ENCODE data around the gene C11orf54. TPM values are rescaled to one million over a fixed set of nuclear protein-coding genes. Genes with fewer than 3 reads are reported as not detected.

C11orf54 gene
- total RNA-seq, 1 experiment from 2014 or later: 18.0 TPM

DNA sequence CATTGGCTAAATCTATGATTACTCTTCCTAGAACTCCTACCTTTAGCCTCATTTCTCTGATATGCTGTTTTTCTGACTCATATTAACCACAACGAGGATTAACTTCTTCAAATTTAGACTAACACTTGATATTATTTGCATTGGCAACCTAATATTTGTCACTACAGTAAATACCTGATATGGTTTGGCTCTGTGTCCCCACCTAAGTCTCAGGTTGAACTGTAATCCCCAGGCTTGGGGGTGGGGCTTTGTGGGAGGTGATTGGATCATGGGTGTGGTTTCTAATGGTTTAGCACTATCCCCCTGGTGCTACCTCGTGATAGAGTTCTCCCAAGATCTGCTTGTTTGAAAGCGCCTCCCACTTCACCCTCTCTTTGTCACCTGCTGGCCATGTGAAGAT is 25.5 kb downstream of the C11orf54 start:
- Histone ChIP-seq H2BK12ac (ENCODE audit: insufficient read length, low read depth, low read length) (no peak overlapping the region), H3K14ac (ENCODE audit: insufficient read depth, low read length) (no peak overlapping the region), H3K79me2 (ENCODE audit: insufficient read depth, low read length) (no peaks in the 10 kb centered on the region), H4K8ac (replicated peaks; ENCODE audit: insufficient read length, low read depth, low read length) (no peak overlapping the region), H4K91ac (ENCODE audit: insufficient read length, low read depth, low read length) (no peak overlapping the region), H3K18ac (ENCODE audit: insufficient read length, low read depth, low read length) (no peak overlapping the region), H2BK120ac (ENCODE audit: low read depth, low read length, poor library complexity, severe bottlenecking) (no peak overlapping the region), H3K23ac (ENCODE audit: insufficient read length, low read depth, low read length) (no peak overlapping the region), H3K23me2 (ENCODE audit: insufficient read length, low read depth, low read length, poor library complexity, severe bottlenecking) (no peaks in the 10 kb centered on the region), H3K9ac (ENCODE audit: extremely low read depth, insufficient read length, low read length) (no peak overlapping the region), H4K5ac (ENCODE audit: insufficient read length, low read depth, low read length) (no peak overlapping the region), H3K4me1 (ENCODE audit: insufficient read depth, low read length) (no peaks in the 10 kb centered on the region), H3K4me2 (ENCODE audit: insufficient read depth, insufficient read length, low read length) (no peak overlapping the region), H3K4ac (ENCODE audit: low read depth, low read length) (no peak overlapping the region), H2BK20ac (ENCODE audit: low read depth, low read length, poor library complexity, severe bottlenecking) (no peak overlapping the region), H3K27me3 (ENCODE audit: insufficient read depth, low read length) (no peaks in the 10 kb centered on the region), H2BK15ac (ENCODE audit: low read depth, low read length) (no peak overlapping the region), H3K56ac (ENCODE audit: insufficient read length, low read depth, low read length) (no peak overlapping the region), H3K27ac (ENCODE audit: insufficient read length, low read depth, low read length) (no peak overlapping the region), H3K9me3 (ENCODE audit: control insufficient read depth, low read depth, low read length) (no peaks in the 10 kb centered on the region), H2AFZ (ENCODE audit: low read length) (no peak overlapping the region), H4K20me1 (ENCODE audit: control insufficient read depth, insufficient read depth, insufficient read length) (no peaks in the 10 kb centered on the region), H3T11ph (ENCODE audit: low read length) (no peak overlapping the region), H3K79me1 (ENCODE audit: insufficient read depth, low read depth, low read length, poor library complexity, severe bottlenecking) (no peaks in the 10 kb centered on the region), H2BK5ac (ENCODE audit: insufficient read length, low read length) (no peak overlapping the region), H2AK5ac (ENCODE audit: insufficient read length, low read length) (no peak overlapping the region)
- Mint-ChIP-seq H3K27ac (no peak overlapping the region), H3K36me3 (ENCODE audit: insufficient read depth in 1 of 3, low read depth in 3 of 3) (peaks cover 0 to 17% (median 4%) of the 10 kb centered on the region in 3 experiments; a peak in 6 of 7 replicates), H3K9me3 (peaks cover 0 to 2% of the 10 kb centered on the region in 2 experiments; a peak in 2 of 5 replicates), H3K4me3 (no peak overlapping the region), H3K27me3 (ENCODE audit: low read depth) (no peaks in the 10 kb centered on the region; the same call in 1 of the 2 replicates), H3K4me1 (no peaks in the 10 kb centered on the region; a peak in 2 of 4 replicates)
- no peak for DNase-seq
- TF ChIP-seq, protein P1, sequence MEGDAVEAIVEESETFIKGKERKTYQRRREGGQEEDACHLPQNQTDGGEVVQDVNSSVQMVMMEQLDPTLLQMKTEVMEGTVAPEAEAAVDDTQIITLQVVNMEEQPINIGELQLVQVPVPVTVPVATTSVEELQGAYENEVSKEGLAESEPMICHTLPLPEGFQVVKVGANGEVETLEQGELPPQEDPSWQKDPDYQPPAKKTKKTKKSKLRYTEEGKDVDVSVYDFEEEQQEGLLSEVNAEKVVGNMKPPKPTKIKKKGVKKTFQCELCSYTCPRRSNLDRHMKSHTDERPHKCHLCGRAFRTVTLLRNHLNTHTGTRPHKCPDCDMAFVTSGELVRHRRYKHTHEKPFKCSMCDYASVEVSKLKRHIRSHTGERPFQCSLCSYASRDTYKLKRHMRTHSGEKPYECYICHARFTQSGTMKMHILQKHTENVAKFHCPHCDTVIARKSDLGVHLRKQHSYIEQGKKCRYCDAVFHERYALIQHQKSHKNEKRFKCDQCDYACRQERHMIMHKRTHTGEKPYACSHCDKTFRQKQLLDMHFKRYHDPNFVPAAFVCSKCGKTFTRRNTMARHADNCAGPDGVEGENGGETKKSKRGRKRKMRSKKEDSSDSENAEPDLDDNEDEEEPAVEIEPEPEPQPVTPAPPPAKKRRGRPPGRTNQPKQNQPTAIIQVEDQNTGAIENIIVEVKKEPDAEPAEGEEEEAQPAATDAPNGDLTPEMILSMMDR (conservative IDR thresholded peaks at IDR 0.05): no peak
- WGBS (ENCODE audit: extremely low coverage, insufficient read length, low lambda C conversion rate): no CpG with 5 or more reads among the region's 3 CpGs
